Liver (tissue), 9 donors: ENCODE measurements around the gene SLC35E3. TPM values are rescaled to one million over a fixed set of nuclear protein-coding genes. Genes with fewer than 3 reads are reported as not detected.

Source experiments
- DNase-seq: peaks from one replicate; pipeline ENCODE4 v3.0.0-alpha.2; 2017; ENCODE audit warnings: low spot score
- H3K27ac ChIP-seq, 2 donors: one replicate each; pipeline ENCODE4 v1.7.0; 2013; ENCODE audit warnings: inconsistent platforms in 2 of 2, low read length in 2 of 2, control low read depth in 1 of 2, low read depth in 1 of 2, mild to moderate bottlenecking in 1 of 2
- H3K27me3 ChIP-seq, 4 donors: one replicate each; pipeline versions ENCODE4 v1.6.1 to v1.7.0; 2013; ENCODE audit warnings: low read length in 3 of 4, inconsistent platforms in 1 of 4, mild to moderate bottlenecking in 1 of 4, moderate library complexity in 1 of 4; ENCODE audit not compliant: control insufficient read depth in 4 of 4, insufficient read depth in 4 of 4
- H3K36me3 ChIP-seq, 4 donors: one replicate each; pipeline versions ENCODE4 v1.6.1 to v1.7.0; 2013; ENCODE audit warnings: low read length in 3 of 4, mild to moderate bottlenecking in 3 of 4, low read depth in 1 of 4, moderate library complexity in 1 of 4; ENCODE audit not compliant: control insufficient read depth in 4 of 4, insufficient read depth in 3 of 4
- H3K4me1 ChIP-seq, 4 donors: one replicate each; pipeline versions ENCODE4 v1.6.1 to v1.7.0; 2013; ENCODE audit warnings: low read length in 3 of 4, mild to moderate bottlenecking in 3 of 4, moderate library complexity in 1 of 4; ENCODE audit not compliant: control insufficient read depth in 4 of 4, insufficient read depth in 4 of 4
- H3K4me3 ChIP-seq, 3 donors: one replicate each; pipeline versions ENCODE4 v1.6.1 to v1.7.0; 2013; ENCODE audit warnings: low read length in 3 of 3, control low read depth in 1 of 3, low read depth in 1 of 3, mild to moderate bottlenecking in 1 of 3
- H3K9ac ChIP-seq, 2 donors: one replicate each; pipeline ENCODE4 v1.7.0; 2013; ENCODE audit warnings: low read length in 2 of 2, mild to moderate bottlenecking in 2 of 2, moderate library complexity in 2 of 2, control low read depth in 1 of 2, low read depth in 1 of 2
- H3K9me3 ChIP-seq, 4 donors: one replicate each; pipeline versions ENCODE4 v1.6.1 to v1.7.0; 2013; ENCODE audit warnings: low read length in 3 of 4; ENCODE audit not compliant: control insufficient read depth in 4 of 4
- EGR1 ChIP-seq, 2 donors: IDR thresholded peaks; 2 replicates each; pipeline ENCODE4 v1.6.1; 2016 to 2018; ENCODE audit warnings: antibody characterized with exemption in 2 of 2, low read depth in 2 of 2
- FOXA1 ChIP-seq: IDR thresholded peaks from 2 replicates; pipeline ENCODE4 v1.6.1; 2016; ENCODE audit warnings: antibody characterized with exemption
- FOXA2 ChIP-seq: IDR thresholded peaks from 2 replicates; pipeline ENCODE4 v1.6.1; 2016; ENCODE audit warnings: antibody characterized with exemption
- GABPA ChIP-seq, 2 donors: IDR thresholded peaks in 1 of 2; conservative IDR thresholded peaks in 1 of 2; 2 replicates each; pipeline ENCODE4 v1.6.1; 2016; ENCODE audit warnings: antibody characterized with exemption in 2 of 2, mild to moderate bottlenecking in 1 of 2, moderate library complexity in 1 of 2
- HNF4A ChIP-seq, 2 donors: conservative IDR thresholded peaks; 2 replicates each; pipeline ENCODE4 v1.6.1; 2016; ENCODE audit warnings: antibody characterized with exemption in 2 of 2, mild to moderate bottlenecking in 2 of 2
- HNF4G ChIP-seq: IDR thresholded peaks from 2 replicates; pipeline ENCODE4 v1.6.1; 2016; ENCODE audit warnings: antibody characterized with exemption
- JUND ChIP-seq, 2 donors: IDR thresholded peaks; 2 replicates each; pipeline ENCODE4 v1.6.1; 2016; ENCODE audit warnings: antibody characterized with exemption in 2 of 2
- NR2F2 ChIP-seq: IDR thresholded peaks from 2 replicates; pipeline ENCODE4 v1.6.1; 2016; ENCODE audit warnings: antibody characterized with exemption
- RAD21 ChIP-seq, 2 donors: IDR thresholded peaks; 2 replicates each; pipeline ENCODE4 v1.6.1; 2016; ENCODE audit warnings: antibody characterized with exemption in 2 of 2, mild to moderate bottlenecking in 2 of 2
- RXRA ChIP-seq, 2 donors: IDR thresholded peaks; 2 replicates each; pipeline ENCODE4 v1.6.1; 2017 to 2018; ENCODE audit warnings: antibody characterized with exemption in 2 of 2, mild to moderate bottlenecking in 1 of 2
- SP1 ChIP-seq: IDR thresholded peaks from 2 replicates; pipeline ENCODE4 v1.6.1; 2018; ENCODE audit warnings: antibody characterized with exemption, mild to moderate bottlenecking
- TAF1 ChIP-seq: conservative IDR thresholded peaks from 2 replicates; pipeline ENCODE4 v1.6.1; 2016; ENCODE audit warnings: antibody characterized with exemption, mild to moderate bottlenecking
- YY1 ChIP-seq: IDR thresholded peaks from 2 replicates; pipeline ENCODE4 v1.6.1; 2016; ENCODE audit warnings: antibody characterized with exemption, mild to moderate bottlenecking
- WGBS: extraction: QIAGEN DNeasy Blood & Tissue Kit; methylation state at CpG from one replicate; pipeline ENCODE4 v1.1.7; 2013; 5-methylcytosine and 5-hydroxymethylcytosine counted together
- polyA plus RNA-seq, 2 donors: library from polyadenylated mRNA; stranded (reverse) in 1 of 2; unstranded in 1 of 2; fragments of 200-250 nt in 1 of 2; fragments of >200 nt in 1 of 2; fragmentation: Nextera tagmentation in 1 of 2; extraction: Ambion mirVana in 1 of 2; gene quantifications; one replicate each; pipeline versions ENCODE4 v1.2.1 to v1.2.3, GENCODE V29; 2013 to 2015
- total RNA-seq, 2 donors: library from RNA; depleted of rRNA; stranded (reverse); fragments of >200 nt; gene quantifications; one replicate each; pipeline ENCODE4 v1.2.3, GENCODE V29; 2014
- TF ChIP-seq, protein P1 (sequence below): IDR thresholded peaks from 2 replicates; pipeline ENCODE4 v1.6.1; 2016; ENCODE audit warnings: antibody characterized with exemption
- TF ChIP-seq, protein P2 (sequence below): IDR thresholded peaks from 2 replicates; pipeline ENCODE4 v1.6.1; 2016; ENCODE audit warnings: antibody characterized with exemption
- TF ChIP-seq, protein P3 (sequence below): fragments of 150-350 bp; IDR thresholded peaks from 2 replicates; pipeline ENCODE4 v1.5.1; 2017; ENCODE audit warnings: improper control_type of control experiment, low read depth, low read length; ENCODE audit not compliant: missing input control
- TF ChIP-seq, protein P4 (sequence below): IDR thresholded peaks from 2 replicates; pipeline ENCODE4 v1.6.1; 2016; ENCODE audit warnings: antibody characterized with exemption, mild to moderate bottlenecking
- donor health status: healthy.
- donor health status: healthy.
- donor health status: healthy.
- donor health status: healthy.
- donor health status: healthy.

Gene SLC35E3
- total and polyA plus RNA-seq, 4 donors, result 2.1 to 6.0 (median 4.6) TPM

DNA sequence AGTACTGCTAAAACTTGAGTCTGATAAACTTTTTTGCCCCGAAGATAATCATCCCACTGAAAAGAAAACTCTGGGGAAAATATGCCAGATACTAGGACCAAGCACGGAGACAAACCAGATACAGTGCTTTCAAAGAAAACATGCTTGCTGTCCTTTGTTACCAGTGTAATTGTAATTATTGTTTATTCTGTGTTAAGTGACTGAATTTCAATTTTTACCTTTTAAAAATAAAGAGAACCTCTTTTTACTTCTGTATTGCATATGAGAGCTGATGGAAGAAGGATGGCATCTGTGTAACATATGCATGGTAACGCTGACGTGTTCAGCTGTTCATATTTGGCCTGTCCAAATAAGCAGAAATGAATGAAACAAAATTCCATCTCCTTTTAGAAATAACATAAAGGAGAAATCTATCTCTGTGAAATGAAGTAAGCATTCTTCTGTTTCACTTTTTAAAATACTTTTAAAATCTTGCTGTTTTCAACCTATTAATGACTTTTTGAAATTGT lies 22.5 kb downstream of the SLC35E3 start:
- Histone ChIP-seq H3K27me3 (no peaks in the 10 kb centered on the region), H3K36me3 (peaks cover 0 to 11% (median 3%) of the 10 kb centered on the region in 4 donors), H3K4me1 (no peaks in the 10 kb centered on the region), H3K4me3 (no peak overlapping the region), H3K27ac (no peak overlapping the region), H3K9ac (no peak overlapping the region), H3K9me3 (no peaks in the 10 kb centered on the region)
- 95% methylated on average over 4 of the region's 4 CpGs for WGBS
- TF ChIP-seq FOXA2, result no peak
- TF ChIP-seq, protein P1, sequence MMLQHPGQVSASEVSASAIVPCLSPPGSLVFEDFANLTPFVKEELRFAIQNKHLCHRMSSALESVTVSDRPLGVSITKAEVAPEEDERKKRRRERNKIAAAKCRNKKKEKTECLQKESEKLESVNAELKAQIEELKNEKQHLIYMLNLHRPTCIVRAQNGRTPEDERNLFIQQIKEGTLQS, result no peak
- TF ChIP-seq, protein P2, sequence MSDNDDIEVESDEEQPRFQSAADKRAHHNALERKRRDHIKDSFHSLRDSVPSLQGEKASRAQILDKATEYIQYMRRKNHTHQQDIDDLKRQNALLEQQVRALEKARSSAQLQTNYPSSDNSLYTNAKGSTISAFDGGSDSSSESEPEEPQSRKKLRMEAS, result no peak
- no peak for TF ChIP-seq SP1
- TF ChIP-seq HNF4G, result no peak
- no peak for TF ChIP-seq TAF1
- TF ChIP-seq EGR1 (IDR thresholded peaks at IDR 0.05; ENCODE audit: low read depth in 2 of 2), result no peak
- TF ChIP-seq GABPA (IDR thresholded peaks at IDR 0.05 in 1 of 2, conservative IDR thresholded peaks at IDR 0.05 in 1 of 2), result no peak
- TF ChIP-seq JUND (IDR thresholded peaks at IDR 0.05), result no peak
- TF ChIP-seq, protein P3, sequence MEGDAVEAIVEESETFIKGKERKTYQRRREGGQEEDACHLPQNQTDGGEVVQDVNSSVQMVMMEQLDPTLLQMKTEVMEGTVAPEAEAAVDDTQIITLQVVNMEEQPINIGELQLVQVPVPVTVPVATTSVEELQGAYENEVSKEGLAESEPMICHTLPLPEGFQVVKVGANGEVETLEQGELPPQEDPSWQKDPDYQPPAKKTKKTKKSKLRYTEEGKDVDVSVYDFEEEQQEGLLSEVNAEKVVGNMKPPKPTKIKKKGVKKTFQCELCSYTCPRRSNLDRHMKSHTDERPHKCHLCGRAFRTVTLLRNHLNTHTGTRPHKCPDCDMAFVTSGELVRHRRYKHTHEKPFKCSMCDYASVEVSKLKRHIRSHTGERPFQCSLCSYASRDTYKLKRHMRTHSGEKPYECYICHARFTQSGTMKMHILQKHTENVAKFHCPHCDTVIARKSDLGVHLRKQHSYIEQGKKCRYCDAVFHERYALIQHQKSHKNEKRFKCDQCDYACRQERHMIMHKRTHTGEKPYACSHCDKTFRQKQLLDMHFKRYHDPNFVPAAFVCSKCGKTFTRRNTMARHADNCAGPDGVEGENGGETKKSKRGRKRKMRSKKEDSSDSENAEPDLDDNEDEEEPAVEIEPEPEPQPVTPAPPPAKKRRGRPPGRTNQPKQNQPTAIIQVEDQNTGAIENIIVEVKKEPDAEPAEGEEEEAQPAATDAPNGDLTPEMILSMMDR, result no peak
- no peak for TF ChIP-seq FOXA1
- no peak for DNase-seq

DNA sequence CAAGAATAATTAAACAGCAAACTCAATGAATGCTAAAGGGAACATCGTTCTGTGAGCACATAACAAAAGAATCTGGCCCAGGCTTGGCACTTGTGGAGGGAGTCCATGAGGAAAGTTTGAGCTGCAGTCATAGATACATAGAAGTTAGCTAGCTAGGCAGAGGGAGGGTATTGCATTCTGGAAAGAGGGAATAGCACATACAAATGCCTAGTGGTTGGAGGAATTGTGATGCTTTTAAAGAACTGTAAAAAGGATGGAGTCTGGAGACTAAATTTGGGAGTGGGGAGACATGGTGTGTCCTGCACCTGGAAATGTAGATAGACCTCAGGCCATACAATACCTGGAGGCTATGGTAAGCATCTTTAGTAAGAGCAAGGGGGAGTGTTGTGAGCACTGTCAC lies 24.0 kb downstream of the SLC35E3 start:
- H3K27ac ChIP-seq, result no peak overlapping the region
- no peaks in the 10 kb centered on the region for H3K9me3 ChIP-seq
- no peaks in the 10 kb centered on the region for H3K4me1 ChIP-seq
- no peak for DNase-seq
- no peaks in the 10 kb centered on the region for H3K27me3 ChIP-seq
- H3K4me3 ChIP-seq, result no peak overlapping the region
- WGBS, result 94% methylated on average over 1 of the region's 1 CpG
- TF ChIP-seq YY1 (no peak), FOXA2 (no peak), HNF4G (no peak), TAF1 (no peak), SP1 (no peak), EGR1 (IDR thresholded peaks at IDR 0.05; ENCODE audit: low read depth in 2 of 2) (no peak), HNF4A (conservative IDR thresholded peaks at IDR 0.05) (no peak), GABPA (IDR thresholded peaks at IDR 0.05 in 1 of 2, conservative IDR thresholded peaks at IDR 0.05 in 1 of 2) (no peak), NR2F2 (no peak), RXRA (IDR thresholded peaks at IDR 0.05) (no peak), FOXA1 (no peak), JUND (IDR thresholded peaks at IDR 0.05) (no peak), RAD21 (IDR thresholded peaks at IDR 0.05) (no peak)
- TF ChIP-seq, protein P4, sequence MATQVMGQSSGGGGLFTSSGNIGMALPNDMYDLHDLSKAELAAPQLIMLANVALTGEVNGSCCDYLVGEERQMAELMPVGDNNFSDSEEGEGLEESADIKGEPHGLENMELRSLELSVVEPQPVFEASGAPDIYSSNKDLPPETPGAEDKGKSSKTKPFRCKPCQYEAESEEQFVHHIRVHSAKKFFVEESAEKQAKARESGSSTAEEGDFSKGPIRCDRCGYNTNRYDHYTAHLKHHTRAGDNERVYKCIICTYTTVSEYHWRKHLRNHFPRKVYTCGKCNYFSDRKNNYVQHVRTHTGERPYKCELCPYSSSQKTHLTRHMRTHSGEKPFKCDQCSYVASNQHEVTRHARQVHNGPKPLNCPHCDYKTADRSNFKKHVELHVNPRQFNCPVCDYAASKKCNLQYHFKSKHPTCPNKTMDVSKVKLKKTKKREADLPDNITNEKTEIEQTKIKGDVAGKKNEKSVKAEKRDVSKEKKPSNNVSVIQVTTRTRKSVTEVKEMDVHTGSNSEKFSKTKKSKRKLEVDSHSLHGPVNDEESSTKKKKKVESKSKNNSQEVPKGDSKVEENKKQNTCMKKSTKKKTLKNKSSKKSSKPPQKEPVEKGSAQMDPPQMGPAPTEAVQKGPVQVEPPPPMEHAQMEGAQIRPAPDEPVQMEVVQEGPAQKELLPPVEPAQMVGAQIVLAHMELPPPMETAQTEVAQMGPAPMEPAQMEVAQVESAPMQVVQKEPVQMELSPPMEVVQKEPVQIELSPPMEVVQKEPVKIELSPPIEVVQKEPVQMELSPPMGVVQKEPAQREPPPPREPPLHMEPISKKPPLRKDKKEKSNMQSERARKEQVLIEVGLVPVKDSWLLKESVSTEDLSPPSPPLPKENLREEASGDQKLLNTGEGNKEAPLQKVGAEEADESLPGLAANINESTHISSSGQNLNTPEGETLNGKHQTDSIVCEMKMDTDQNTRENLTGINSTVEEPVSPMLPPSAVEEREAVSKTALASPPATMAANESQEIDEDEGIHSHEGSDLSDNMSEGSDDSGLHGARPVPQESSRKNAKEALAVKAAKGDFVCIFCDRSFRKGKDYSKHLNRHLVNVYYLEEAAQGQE, result no peak
- TF ChIP-seq, protein P1, result no peak
- no peak overlapping the region for H3K9ac ChIP-seq
- H3K36me3 ChIP-seq, result peaks cover 0 to 5% (median under 1%) of the 10 kb centered on the region in 4 donors
